ENCODE measurements around the gene AMPD2.

The AMPD2 gene

GRCh38 chr1:109625176-109625575 lies 5.5 kb downstream of the AMPD2 start:
- in situ Hi-C loops (cut with HindIII; ENCODE audit: low sequenced_read_pairs): no loop called here
- no peak for DNase-seq (ENCODE audit: low read depth)
- TF ChIP-seq CTCF (IDR thresholded peaks at IDR 0.05; ENCODE audit: low read depth, low read length, missing control alignments): no peak
- no peak overlapping the region for H3K4me3 ChIP-seq (ENCODE audit: low read depth, low read length)

- no peak for DNase-seq (ENCODE audit: low read depth)
- no peak for TF ChIP-seq CTCF (IDR thresholded peaks at IDR 0.05; ENCODE audit: low read depth, low read length, missing control alignments)
- no peak overlapping the region for H3K4me3 ChIP-seq (ENCODE audit: low read depth, low read length)
- in situ Hi-C loops (cut with HindIII; ENCODE audit: low sequenced_read_pairs): no loop called here
Measured at GRCh38 chr1:109625601-109626560, 6.2 kb downstream of the AMPD2 start.

- no peak for DNase-seq (ENCODE audit: low read depth)
- no peak for TF ChIP-seq CTCF (IDR thresholded peaks at IDR 0.05; ENCODE audit: low read depth, low read length, missing control alignments)
- in situ Hi-C loops (cut with HindIII; ENCODE audit: low sequenced_read_pairs): no loop called here
- no peak overlapping the region for H3K4me3 ChIP-seq (ENCODE audit: low read depth, low read length)
Measured at GRCh38 chr1:109626682-109627408, 7.2 kb downstream of the AMPD2 start.

- TF ChIP-seq CTCF (IDR thresholded peaks at IDR 0.05; ENCODE audit: low read depth, low read length, missing control alignments): no peak
- DNase-seq (ENCODE audit: low read depth): no peak
- in situ Hi-C loops (cut with HindIII; ENCODE audit: low sequenced_read_pairs): no loop called here
- H3K4me3 ChIP-seq (ENCODE audit: low read depth, low read length): no peak overlapping the region
Measured at GRCh38 chr1:109627692-109628399, 8.2 kb downstream of the AMPD2 start.

GRCh38 chr1:109628540-109629321 lies 9.1 kb downstream of the AMPD2 start:
- no peak overlapping the region for H3K4me3 ChIP-seq (ENCODE audit: low read depth, low read length)
- in situ Hi-C loops (cut with HindIII; ENCODE audit: low sequenced_read_pairs): no loop called here
- DNase-seq (ENCODE audit: low read depth): no peak
- TF ChIP-seq CTCF (IDR thresholded peaks at IDR 0.05; ENCODE audit: low read depth, low read length, missing control alignments): no peak
